GM18909 (cell line): ENCODE results near the gene MSL3B.

ENCODE experiments used
- ATAC-seq: cut with Tn5 transposase; IDR thresholded peaks from one replicate; pipeline ENCODE4 v1.9.1; 2021; ENCODE audit warnings: mild to moderate bottlenecking; ENCODE audit not compliant: unreplicated experiment, poor library complexity

Gene MSL3B

GRCh38 chr2:233835230-233836186 lies 32.7 kb downstream of the MSL3B start:
- no peak for ATAC-seq

DNA sequence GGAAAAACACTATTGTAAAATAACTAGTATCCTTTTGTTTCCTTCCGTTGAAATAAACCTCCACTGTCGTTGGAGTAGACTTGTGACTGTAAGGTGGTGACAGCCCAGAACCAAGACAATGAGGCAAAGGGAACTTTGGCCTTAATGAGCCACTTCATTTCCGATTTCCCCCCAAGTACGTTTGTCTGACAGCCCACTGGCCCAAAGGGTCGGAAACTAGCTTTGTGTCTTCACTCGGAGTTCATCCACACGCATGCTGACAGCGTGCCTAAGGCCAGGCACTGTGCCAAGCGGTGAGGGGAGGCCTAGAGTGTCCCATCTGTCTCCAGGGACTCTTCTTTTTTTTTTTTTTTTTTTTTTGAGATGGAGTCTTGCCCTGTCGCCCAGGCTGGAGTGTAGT lies 34.8 kb downstream of the MSL3B start:
- ATAC-seq: no peak

DNA sequence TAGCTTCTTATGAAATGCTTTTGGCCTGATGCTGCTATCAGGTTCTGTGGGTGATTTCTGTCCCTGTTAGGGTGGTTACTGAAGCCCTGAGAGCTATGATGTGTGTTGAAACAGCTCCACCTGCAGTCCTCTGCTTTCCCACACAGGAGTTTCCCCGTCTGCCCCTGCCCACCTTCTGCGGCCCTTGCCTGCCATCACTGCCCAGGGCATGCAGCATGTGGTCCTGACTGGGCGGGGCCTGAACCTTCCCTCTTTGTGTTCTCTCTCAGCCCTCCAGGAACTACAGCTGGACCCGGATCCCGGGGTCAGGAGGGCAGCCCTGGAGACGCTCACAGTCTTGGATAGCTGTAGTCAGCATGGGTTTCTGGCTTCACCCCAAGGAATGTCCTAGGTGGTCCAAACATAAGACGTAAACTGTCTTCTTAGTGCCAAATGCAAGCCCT lies 35.3 kb downstream of the MSL3B start:
- ATAC-seq: no peak

- no peak for ATAC-seq
Measured at GRCh38 chr2:233832414-233832813, 35.8 kb downstream of the MSL3B start.

- ATAC-seq: no peak
Measured at GRCh38 chr2:233831861-233832260, 36.3 kb downstream of the MSL3B start.

DNA sequence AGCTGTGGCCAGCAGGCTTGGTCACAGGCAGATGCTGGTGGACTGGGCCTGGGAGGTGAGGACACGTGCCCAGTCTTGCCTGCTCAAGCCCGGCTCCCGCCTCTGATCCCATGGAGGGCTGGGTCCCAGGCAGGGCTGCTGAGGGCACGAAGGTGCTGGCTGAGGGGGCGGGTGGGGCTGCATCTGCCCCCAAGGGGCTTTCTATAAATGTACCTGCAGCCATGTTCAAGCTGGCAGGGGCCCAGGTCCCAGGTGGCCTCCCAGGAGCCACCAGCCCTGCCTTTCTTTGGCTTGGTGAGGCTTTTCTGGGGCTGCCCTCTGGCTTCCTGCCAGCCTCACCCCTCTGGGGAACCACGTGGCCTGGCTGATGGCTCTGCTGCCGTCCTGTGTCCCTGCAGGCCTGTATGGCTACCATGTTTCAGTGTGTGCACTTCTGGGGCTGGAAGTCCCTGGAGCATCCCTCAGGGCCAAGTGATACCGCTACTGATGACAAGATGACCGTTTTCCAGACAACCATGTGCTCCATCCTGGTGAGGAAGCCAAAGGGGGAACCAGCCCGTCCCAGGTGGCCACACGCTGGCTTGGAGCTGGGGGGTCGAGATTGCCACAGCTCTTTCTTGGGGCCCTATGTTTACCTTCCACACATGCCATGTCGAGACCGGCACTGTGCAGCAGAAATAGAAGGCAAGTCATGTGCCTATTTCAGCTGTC lies 37.0 kb downstream of the MSL3B start:
- no peak for ATAC-seq

- no peak for ATAC-seq
Measured at GRCh38 chr2:233830111-233830802, 37.9 kb downstream of the MSL3B start.

- ATAC-seq: no peak
Measured at GRCh38 chr2:233829193-233830110, 38.7 kb downstream of the MSL3B start.

DNA sequence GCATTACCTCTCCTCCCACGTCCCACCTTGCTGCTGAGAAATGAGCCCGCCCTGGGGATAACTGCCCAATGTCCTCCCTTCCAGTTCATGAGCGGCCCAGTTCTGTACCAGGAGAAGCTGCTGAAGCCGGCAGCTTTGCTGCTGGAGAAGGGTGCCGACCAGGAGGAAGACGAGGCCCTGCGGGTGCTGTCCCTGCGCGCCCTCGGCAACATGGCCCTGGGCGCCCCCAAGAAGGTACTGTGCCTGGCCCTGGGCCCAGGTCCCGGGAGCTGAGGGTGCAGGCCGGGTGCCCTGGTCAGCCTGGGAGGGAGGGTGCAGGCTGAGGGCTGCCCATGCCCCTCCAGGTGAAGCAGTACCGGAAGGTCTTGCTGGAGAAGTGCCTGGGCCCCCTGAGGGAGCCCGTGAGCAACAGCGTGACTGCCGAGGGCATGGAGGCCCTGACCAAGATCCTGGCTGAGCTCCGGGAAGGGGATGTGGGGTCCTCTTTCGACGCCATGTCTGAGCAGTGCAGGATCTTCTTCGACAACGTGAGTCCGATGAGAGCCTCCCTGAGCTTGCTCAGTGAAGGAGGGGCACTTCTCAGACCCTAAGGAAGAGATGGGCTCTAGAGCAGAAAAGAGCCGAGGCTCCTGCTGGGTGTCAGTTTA lies 39.5 kb downstream of the MSL3B start:
- ATAC-seq: no peak

- no peak for ATAC-seq
Measured at GRCh38 chr2:233824373-233824772, 43.8 kb downstream of the MSL3B start.

- ATAC-seq: no peak
Measured at GRCh38 chr2:233823731-233824121, 44.5 kb downstream of the MSL3B start.

DNA sequence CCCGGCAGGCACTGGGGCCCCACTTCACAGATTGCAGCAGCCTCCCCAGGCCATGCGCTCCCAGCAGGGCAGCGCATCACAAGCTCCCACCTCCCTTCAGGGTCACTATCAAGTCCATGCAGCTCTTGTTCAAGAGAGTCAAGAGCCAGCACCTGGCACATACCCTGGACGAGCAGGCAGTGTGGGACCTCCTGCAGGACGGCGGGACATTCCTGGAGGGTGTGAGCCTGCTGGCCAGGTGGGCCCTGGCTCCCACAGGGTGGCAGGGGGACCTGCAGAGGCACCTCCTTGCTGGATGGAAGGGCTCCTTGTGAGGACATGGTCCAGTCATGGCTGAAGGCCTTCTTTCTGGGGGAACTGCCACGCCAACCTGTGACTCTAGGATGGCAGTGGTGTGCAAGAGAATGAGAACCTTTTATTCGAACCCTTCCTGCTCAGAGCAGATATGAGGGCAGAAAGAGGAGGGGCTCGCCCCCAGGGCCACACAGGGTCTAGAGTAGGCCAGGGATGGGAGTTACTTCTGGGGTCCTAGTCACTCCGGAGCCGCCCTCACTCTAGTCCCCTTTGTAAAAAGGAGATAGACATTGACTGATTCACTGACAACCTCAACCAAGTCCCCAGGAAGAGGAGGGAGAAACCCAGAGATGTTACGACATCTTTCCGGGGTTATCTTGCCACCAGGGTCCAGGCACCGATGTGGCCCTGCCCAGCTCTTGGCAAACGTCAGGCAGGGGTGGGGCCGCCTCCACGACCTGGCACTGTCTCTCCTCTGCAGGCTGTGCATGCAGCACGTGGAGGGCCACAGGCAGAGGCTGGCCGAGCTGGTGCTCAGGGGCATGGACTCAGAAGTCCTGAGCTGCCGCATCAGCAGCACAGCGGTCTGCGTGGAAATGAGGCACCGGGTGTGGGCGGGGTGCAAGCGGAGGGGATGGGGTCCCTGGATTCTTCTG lies 45.1 kb downstream of the MSL3B start:
- ATAC-seq: no peak

DNA sequence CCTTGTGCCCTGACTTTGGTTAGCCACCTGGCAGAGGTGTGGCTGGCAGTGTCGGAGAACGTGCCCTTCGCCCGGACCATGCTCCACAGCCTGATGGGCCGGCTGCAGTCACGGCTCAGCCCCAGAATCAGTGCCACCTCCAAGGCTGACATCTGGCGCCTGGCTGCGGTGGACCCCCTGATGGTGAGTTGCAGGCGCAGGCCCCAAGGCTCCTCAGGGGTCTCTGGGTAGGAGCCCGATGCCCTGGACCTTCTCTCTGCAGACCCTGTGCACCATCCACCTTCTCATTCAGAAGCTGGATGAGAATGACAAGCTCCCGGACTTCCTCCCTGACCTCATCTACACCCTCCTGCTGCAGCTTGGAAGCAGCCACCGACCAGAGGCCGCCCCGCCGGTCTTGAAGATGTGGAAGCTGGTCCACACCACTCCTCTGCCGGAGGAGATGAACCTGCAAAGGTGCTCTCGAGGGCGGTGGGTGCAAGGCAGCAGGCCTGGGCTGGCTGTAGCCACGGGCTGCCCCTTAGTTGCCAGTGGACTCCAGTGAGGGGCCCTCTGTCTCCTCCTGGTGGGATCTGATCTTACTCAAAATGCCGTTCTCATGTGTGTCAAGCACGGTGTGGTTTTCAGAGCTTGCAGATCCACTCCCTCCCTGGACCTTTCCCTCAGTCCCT lies 46.0 kb downstream of the MSL3B start:
- ATAC-seq: no peak

GRCh38 chr2:233821709-233822100 lies 46.5 kb downstream of the MSL3B start:
- no peak for ATAC-seq

- no peak for ATAC-seq
Measured at GRCh38 chr2:233821196-233821595, 47.0 kb downstream of the MSL3B start.

DNA sequence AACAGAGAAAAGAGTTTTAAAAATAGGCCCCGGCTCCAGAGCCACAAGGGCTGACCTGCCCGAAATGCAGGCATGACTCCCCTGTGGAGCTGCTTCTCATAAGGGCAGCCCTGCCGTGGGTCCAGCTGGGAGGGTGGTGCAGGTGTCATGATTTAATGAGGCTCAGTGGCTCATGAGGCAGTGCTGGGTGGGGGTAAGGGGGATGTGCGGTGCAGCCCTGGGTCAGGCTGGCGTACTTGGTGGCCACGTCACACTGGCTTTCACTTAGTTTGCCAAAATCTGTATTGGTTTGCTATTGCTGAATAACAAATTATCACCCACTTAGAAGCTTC lies 47.4 kb downstream of the MSL3B start:
- no peak for ATAC-seq

DNA sequence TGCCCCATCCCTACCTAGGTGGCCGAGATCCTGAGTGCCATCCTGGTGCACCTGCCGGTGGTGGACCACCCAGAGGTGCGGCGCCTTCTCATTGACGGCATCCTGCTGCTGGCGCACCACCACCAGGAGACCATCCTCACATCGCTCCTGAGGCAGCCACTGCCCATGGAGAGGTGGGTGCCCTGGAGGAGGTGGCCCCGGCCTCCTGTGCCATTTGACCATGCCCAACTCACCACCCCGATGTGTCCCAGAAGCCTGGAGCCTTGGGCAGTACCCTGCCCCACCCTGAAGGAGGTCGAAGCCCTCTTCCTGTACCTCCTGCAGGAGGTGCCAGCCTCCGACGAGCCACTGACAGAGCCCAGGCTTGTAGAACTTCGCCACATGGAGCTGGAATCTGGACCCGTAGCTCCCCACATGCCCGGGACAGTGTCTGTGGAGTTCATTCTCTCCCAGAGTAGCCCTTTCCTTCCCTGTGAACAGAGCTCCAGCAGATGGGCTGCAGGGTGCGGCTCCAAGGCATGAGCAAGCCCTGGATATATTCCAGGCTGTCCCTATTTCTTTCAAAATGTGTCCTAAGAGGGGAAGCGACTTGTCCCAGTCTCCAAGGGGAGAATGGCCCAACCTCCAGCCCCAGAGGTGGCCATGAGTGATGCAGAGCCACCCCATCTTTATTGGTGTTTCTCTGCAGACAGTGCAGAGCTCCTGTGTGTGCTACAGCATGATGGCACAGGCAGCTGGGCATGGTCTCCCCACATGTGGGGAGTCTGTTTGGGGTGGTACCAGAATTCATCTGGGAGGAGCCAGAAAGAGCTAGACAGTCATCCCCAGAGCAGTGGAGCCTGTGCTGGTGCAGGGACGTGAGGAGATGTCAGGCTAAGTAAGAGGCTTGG lies 48.1 kb downstream of the MSL3B start:
- no peak for ATAC-seq
